Limb (tissue), 2 donors: ENCODE results near the gene RGS17.

Source experiments
- DNase-seq, 2 donors: peaks; one replicate each; pipeline ENCODE4 v3.0.0-alpha.2; 2016; ENCODE audit errors: extremely low spot score in 2 of 2

The RGS17 gene

GRCh38 chr6:153084393-153084792 lies 46.7 kb downstream of the RGS17 start:
- no peak for DNase-seq

GRCh38 chr6:153083869-153084268 lies 47.2 kb downstream of the RGS17 start:
- no peak for DNase-seq

GRCh38 chr6:153081914-153082313 lies 49.2 kb downstream of the RGS17 start:
- DNase-seq, result no peak

GRCh38 chr6:153076431-153076830 lies 54.7 kb downstream of the RGS17 start:
- DNase-seq, result no peak

- no peak for DNase-seq
Measured at GRCh38 chr6:153074761-153075160, 56.3 kb downstream of the RGS17 start.

GRCh38 chr6:153073841-153074240 lies 57.2 kb downstream of the RGS17 start:
- DNase-seq, result no peak

GRCh38 chr6:153070756-153071155 lies 60.3 kb downstream of the RGS17 start:
- DNase-seq, result no peak

- no peak for DNase-seq
Measured at GRCh38 chr6:153069897-153070296, 61.2 kb downstream of the RGS17 start.

GRCh38 chr6:153065222-153065621 lies 65.9 kb downstream of the RGS17 start:
- no peak for DNase-seq

GRCh38 chr6:153063936-153064335 lies 67.1 kb downstream of the RGS17 start:
- DNase-seq, result no peak

- DNase-seq, result no peak
Measured at GRCh38 chr6:153062516-153062915, 68.6 kb downstream of the RGS17 start.

GRCh38 chr6:153059757-153060156 lies 71.3 kb downstream of the RGS17 start:
- DNase-seq, result no peak

GRCh38 chr6:153059311-153059710 lies 71.8 kb downstream of the RGS17 start:
- DNase-seq, result no peak

GRCh38 chr6:153058909-153059308 lies 72.2 kb downstream of the RGS17 start:
- DNase-seq, result no peak

- no peak for DNase-seq
Measured at GRCh38 chr6:153058291-153058690, 72.8 kb downstream of the RGS17 start.

- no peak for DNase-seq
Measured at GRCh38 chr6:153056308-153056707, 74.8 kb downstream of the RGS17 start.

GRCh38 chr6:153051801-153052200 lies 79.3 kb downstream of the RGS17 start:
- DNase-seq, result no peak

- DNase-seq, result no peak
Measured at GRCh38 chr6:153048631-153049030, 82.5 kb downstream of the RGS17 start.

GRCh38 chr6:153047386-153047785 lies 83.7 kb downstream of the RGS17 start:
- DNase-seq, result no peak

- DNase-seq, result no peak
Measured at GRCh38 chr6:153045271-153045670, 85.8 kb downstream of the RGS17 start.

GRCh38 chr6:153044295-153044694 lies 86.8 kb downstream of the RGS17 start:
- DNase-seq, result no peak

- no peak for DNase-seq
Measured at GRCh38 chr6:153043719-153044118, 87.4 kb downstream of the RGS17 start.

- DNase-seq, result no peak
Measured at GRCh38 chr6:153038378-153039057, 92.6 kb downstream of the RGS17 start.

GRCh38 chr6:153034139-153034538 lies 96.9 kb downstream of the RGS17 start:
- DNase-seq, result no peak
